HEK293 (cell line): ENCODE results near the gene KIF18B.

ENCODE experiments used
- CTCF ChIA-PET: fragments of 350-600 bp; formaldehyde crosslinking; extraction: SDS; loops from one replicate; lab custom pipeline; 2021; ENCODE audit warnings: antibody characterized with exemption; lab: Yijun Ruan, JAX
- POLR2A ChIA-PET: fragments of 300-600 bp; formaldehyde crosslinking; extraction: SDS; loops from one replicate; lab custom pipeline; 2020; ENCODE audit warnings: antibody characterized with exemption, inconsistent platforms; lab: Yijun Ruan, JAX
- H3K27ac ChIP-seq: fragments of 200-500 bp; sonication (Bioruptor generic); 2 replicates; pipeline ENCODE4 v1.5.1; 2014; ENCODE audit warnings: low read depth, low read length, control low read depth, inconsistent platforms; ENCODE audit errors: extremely low read depth
- H3K36me3 ChIP-seq, 2 experiments: fragments of 200-500 bp in 1 of 2; sonication (Bioruptor generic) in 1 of 2; 1 replicate in 1 of 2; 2 replicates in 1 of 2; pipeline ENCODE4 v1.5.1; 2014 to 2017; ENCODE audit warnings: inconsistent platforms in 2 of 2, low read length in 2 of 2; ENCODE audit not compliant: control insufficient read depth in 2 of 2, insufficient read depth in 1 of 2
- H3K4me1 ChIP-seq: fragments of 200-500 bp; sonication (Bioruptor generic); 2 replicates; pipeline ENCODE4 v1.5.1; 2014; ENCODE audit warnings: mild to moderate bottlenecking, low read length, inconsistent platforms; ENCODE audit not compliant: control insufficient read depth, insufficient read depth
- H3K4me3 ChIP-seq: 2 replicates; pipeline ENCODE4 v1.5.1; 2011; ENCODE audit warnings: low read depth, mild to moderate bottlenecking, control low read depth, low read length, moderate library complexity
- H3K9me3 ChIP-seq: fragments of 200-500 bp; sonication (Bioruptor generic); 2 replicates; pipeline ENCODE4 v1.5.1; 2014; ENCODE audit warnings: low read depth, low read length, inconsistent platforms; ENCODE audit not compliant: control insufficient read depth, insufficient read depth
- BCL11B ChIP-seq: fragments of 450-650 bp; formaldehyde crosslinking; IDR thresholded peaks from 2 replicates; pipeline ENCODE4 v1.5.1; 2016; ENCODE audit warnings: low read depth, missing biosample characterization, missing genetic modification characterization
- EGR2 ChIP-seq: fragments of 450-650 bp; formaldehyde crosslinking; IDR thresholded peaks from 2 replicates; pipeline ENCODE4 v1.5.1; 2016; ENCODE audit warnings: low read depth, missing biosample characterization, missing genetic modification characterization
- FEZF1 ChIP-seq: fragments of 450-650 bp; formaldehyde crosslinking; IDR thresholded peaks from 2 replicates; pipeline ENCODE4 v1.5.1; 2016; ENCODE audit warnings: missing biosample characterization, missing genetic modification characterization
- GFI1B ChIP-seq: fragments of 450-650 bp; formaldehyde crosslinking; IDR thresholded peaks from 2 replicates; pipeline ENCODE4 v1.5.1; 2016; ENCODE audit warnings: missing biosample characterization, missing genetic modification characterization
- HIC1 ChIP-seq: fragments of 450-650 bp; formaldehyde crosslinking; IDR thresholded peaks from 2 replicates; pipeline ENCODE4 v1.5.1; 2016; ENCODE audit warnings: missing biosample characterization, missing genetic modification characterization
- INSM2 ChIP-seq: fragments of 450-650 bp; formaldehyde crosslinking; IDR thresholded peaks from 2 replicates; pipeline ENCODE4 v1.5.1; 2016; ENCODE audit warnings: missing biosample characterization, missing genetic modification characterization
- MEIS1 ChIP-seq: sonication (generic); formaldehyde crosslinking; IDR thresholded peaks from 2 replicates; pipeline ENCODE4 v1.8.1; 2022; ENCODE audit warnings: missing genetic modification reagents, mild to moderate bottlenecking, borderline replicate concordance
- SCRT2 ChIP-seq: fragments of 450-650 bp; formaldehyde crosslinking; IDR thresholded peaks from 2 replicates; pipeline ENCODE4 v1.5.1; 2016; ENCODE audit warnings: missing biosample characterization, missing genetic modification characterization
- SETDB1 ChIP-seq: IDR thresholded peaks from one replicate; pipeline ENCODE4 v1.6.1; 2017; ENCODE audit warnings: mild to moderate bottlenecking, low read length, moderate library complexity, mixed read lengths; ENCODE audit not compliant: insufficient read length
- ZEB2 ChIP-seq: fragments of 450-650 bp; formaldehyde crosslinking; IDR thresholded peaks from 2 replicates; pipeline ENCODE4 v1.5.1; 2016; ENCODE audit warnings: missing biosample characterization, missing genetic modification characterization
- ZNF114 ChIP-seq: fragments of 450-650 bp; formaldehyde crosslinking; IDR thresholded peaks from 2 replicates; pipeline ENCODE4 v1.5.0; 2017; ENCODE audit warnings: missing biosample characterization, missing genetic modification characterization
- ZNF140 ChIP-seq: fragments of 450-650 bp; formaldehyde crosslinking; IDR thresholded peaks from 2 replicates; pipeline ENCODE4 v1.5.1; 2016; ENCODE audit warnings: missing biosample characterization, missing genetic modification characterization
- ZNF184 ChIP-seq: fragments of 450-650 bp; IDR thresholded peaks from 2 replicates; pipeline ENCODE4 v1.5.1; 2018; ENCODE audit warnings: missing biosample characterization, mild to moderate bottlenecking, missing genetic modification characterization
- ZNF23 ChIP-seq: fragments of 450-650 bp; formaldehyde crosslinking; IDR thresholded peaks from 2 replicates; pipeline ENCODE4 v1.5.1; 2016; ENCODE audit warnings: missing biosample characterization, missing genetic modification characterization, borderline replicate concordance
- ZNF280D ChIP-seq: fragments of 450-650 bp; formaldehyde crosslinking; IDR thresholded peaks from 2 replicates; pipeline ENCODE4 v1.5.1; 2016; ENCODE audit warnings: missing biosample characterization, missing genetic modification characterization
- ZNF335 ChIP-seq: fragments of 450-650 bp; formaldehyde crosslinking; conservative IDR thresholded peaks from 2 replicates; pipeline ENCODE4 v1.5.1; 2016; ENCODE audit warnings: missing biosample characterization, missing genetic modification characterization
- ZNF341 ChIP-seq: fragments of 450-650 bp; formaldehyde crosslinking; IDR thresholded peaks from 2 replicates; pipeline ENCODE4; 2016; ENCODE audit warnings: low read depth, missing biosample characterization, missing genetic modification characterization
- ZNF354C ChIP-seq: fragments of 450-650 bp; formaldehyde crosslinking; IDR thresholded peaks from 2 replicates; pipeline ENCODE4 v1.5.1; 2016; ENCODE audit warnings: missing biosample characterization, missing genetic modification characterization, low read depth, borderline replicate concordance
- ZNF426 ChIP-seq: fragments of 450-650 bp; formaldehyde crosslinking; IDR thresholded peaks from 2 replicates; pipeline ENCODE4 v1.5.1; 2017; ENCODE audit warnings: missing biosample characterization, missing genetic modification characterization, mild to moderate bottlenecking, inconsistent platforms, moderate library complexity
- ZNF645 ChIP-seq: fragments of 450-650 bp; formaldehyde crosslinking; IDR thresholded peaks from 2 replicates; pipeline ENCODE4; 2016; ENCODE audit warnings: missing biosample characterization, missing genetic modification characterization
- TF ChIP-seq, protein P1 (sequence below): fragments of 450-650 bp; formaldehyde crosslinking; IDR thresholded peaks from 2 replicates; pipeline ENCODE4 v1.5.1; 2017; ENCODE audit warnings: missing biosample characterization, missing genetic modification characterization

Gene KIF18B

DNA sequence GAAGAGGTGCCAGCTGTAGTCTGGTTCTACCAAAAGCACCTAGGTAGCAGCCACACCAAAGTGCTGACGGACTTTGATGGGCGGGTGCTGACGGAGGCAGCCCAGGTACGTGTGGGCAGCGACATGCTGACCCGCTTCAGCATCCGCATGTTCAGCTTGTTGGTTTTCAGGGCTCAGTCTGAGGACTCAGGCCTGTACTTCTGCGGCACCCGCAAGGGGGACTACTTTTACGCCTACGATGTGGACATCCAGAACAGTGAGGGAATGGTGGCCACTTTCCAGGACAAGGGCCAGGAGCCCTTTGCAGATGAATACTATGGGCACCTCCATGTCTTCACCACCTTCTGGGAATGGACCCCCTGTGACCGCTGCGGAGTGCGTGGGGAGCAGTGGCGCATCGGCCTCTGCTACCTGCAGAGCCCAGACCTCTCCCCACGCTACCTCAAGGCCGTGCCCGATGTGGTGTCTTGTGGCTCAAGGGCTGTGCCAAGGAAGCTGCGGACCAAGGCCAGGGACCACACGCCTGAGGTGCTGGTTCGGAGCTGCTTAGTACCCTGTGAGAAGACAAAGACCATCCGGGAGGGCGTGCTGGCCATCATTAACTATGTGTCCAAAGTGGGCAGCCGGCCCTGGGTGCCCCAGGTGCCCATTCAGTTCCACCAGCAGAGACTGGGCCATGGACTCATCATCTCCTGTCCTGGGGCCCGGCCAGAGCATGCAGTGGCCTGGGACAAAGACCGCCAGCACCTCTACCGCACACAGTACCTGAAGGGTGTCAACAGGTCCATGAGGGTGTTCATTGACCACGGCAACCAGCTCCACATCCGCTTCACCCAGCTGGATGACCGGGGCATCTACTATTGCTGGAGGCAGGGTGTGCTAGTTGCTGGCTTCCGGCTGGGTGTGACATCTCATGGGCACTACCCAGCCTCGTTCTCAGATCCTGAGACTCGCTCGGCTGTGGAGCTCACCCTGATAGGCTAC, 43.3 kb downstream of the KIF18B start:
- peaks cover 24% of the 10 kb centered on the region for H3K4me1 ChIP-seq
- POLR2A ChIA-PET, result interaction anchor here (0.6 kb wide), 2 partner anchors 291 to 526 kb away, joined by 3 to 5 read pairs; no protein-coding TSS in a partner anchor
- H3K9me3 ChIP-seq, result no peaks in the 10 kb centered on the region
- H3K27ac ChIP-seq, result no peak overlapping the region
- CTCF ChIA-PET, result interaction anchor here (0.5 to 8.3 kb wide), 4 partner anchors 15 to 1025 kb away, joined by 3 to 74 read pairs (median 7); no protein-coding TSS in a partner anchor
- TF ChIP-seq ZNF426 (no peak), SCRT2 (tag by site-specific recombination) (peak; percentile 73)
- H3K36me3 ChIP-seq, result peaks cover 0 to 18% of the 10 kb centered on the region in 2 experiments; a peak in 1 of 3 replicates
- H3K4me3 ChIP-seq, result no peak overlapping the region

GRCh38 chr17:44903012-44903685, 44.4 kb downstream of the KIF18B start:
- Histone ChIP-seq H3K4me3 (no peak overlapping the region), H3K4me1 (peaks cover 24% of the 10 kb centered on the region), H3K36me3 (peaks cover 0 to 18% of the 10 kb centered on the region in 2 experiments; a peak in 1 of 3 replicates), H3K27ac (no peak overlapping the region), H3K9me3 (no peaks in the 10 kb centered on the region)
- CTCF ChIA-PET, result interaction anchor here (0.6 to 8.3 kb wide), 9 partner anchors 9 to 1024 kb away, joined by 3 to 74 read pairs (median 6); partner anchors contain the start of gene GFAP
- POLR2A ChIA-PET, result interaction anchor here (0.5 to 1.1 kb wide), 2 partner anchors 145 to 246 kb away, joined by 3 to 5 read pairs; no protein-coding TSS in a partner anchor
- TF ChIP-seq INSM2 (tag by site-specific recombination) (no peak), ZNF114 (no peak), ZEB2 (tag by site-specific recombination) (no peak), ZNF280D (tag by site-specific recombination) (no peak), GFI1B (tag by site-specific recombination) (peak; percentile 56; the same call in 1 of the 2 replicates), ZNF23 (tag by site-specific recombination) (no peak), FEZF1 (tag by site-specific recombination) (peak; percentile 63; the same call in 1 of the 2 replicates), ZNF341 (tag by site-specific recombination) (peak; percentile 67), SETDB1 (no peak), ZNF140 (tag by site-specific recombination) (no peak), MEIS1 (no peak), ZNF335 (tag by site-specific recombination) (no peak), BCL11B (tag by site-specific recombination) (no peak), EGR2 (no peak), ZNF184 (tag by site-specific recombination) (no peak), ZNF645 (no peak), HIC1 (tag by site-specific recombination) (no peak), ZNF354C (tag by site-specific recombination) (no peak)
- TF ChIP-seq, protein P1, sequence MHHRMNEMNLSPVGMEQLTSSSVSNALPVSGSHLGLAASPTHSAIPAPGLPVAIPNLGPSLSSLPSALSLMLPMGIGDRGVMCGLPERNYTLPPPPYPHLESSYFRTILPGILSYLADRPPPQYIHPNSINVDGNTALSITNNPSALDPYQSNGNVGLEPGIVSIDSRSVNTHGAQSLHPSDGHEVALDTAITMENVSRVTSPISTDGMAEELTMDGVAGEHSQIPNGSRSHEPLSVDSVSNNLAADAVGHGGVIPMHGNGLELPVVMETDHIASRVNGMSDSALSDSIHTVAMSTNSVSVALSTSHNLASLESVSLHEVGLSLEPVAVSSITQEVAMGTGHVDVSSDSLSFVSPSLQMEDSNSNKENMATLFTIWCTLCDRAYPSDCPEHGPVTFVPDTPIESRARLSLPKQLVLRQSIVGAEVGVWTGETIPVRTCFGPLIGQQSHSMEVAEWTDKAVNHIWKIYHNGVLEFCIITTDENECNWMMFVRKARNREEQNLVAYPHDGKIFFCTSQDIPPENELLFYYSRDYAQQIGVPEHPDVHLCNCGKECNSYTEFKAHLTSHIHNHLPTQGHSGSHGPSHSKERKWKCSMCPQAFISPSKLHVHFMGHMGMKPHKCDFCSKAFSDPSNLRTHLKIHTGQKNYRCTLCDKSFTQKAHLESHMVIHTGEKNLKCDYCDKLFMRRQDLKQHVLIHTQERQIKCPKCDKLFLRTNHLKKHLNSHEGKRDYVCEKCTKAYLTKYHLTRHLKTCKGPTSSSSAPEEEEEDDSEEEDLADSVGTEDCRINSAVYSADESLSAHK (tag by site-specific recombination), result no peak
